ENCODE measurements around the gene ELOVL2.

DNA sequence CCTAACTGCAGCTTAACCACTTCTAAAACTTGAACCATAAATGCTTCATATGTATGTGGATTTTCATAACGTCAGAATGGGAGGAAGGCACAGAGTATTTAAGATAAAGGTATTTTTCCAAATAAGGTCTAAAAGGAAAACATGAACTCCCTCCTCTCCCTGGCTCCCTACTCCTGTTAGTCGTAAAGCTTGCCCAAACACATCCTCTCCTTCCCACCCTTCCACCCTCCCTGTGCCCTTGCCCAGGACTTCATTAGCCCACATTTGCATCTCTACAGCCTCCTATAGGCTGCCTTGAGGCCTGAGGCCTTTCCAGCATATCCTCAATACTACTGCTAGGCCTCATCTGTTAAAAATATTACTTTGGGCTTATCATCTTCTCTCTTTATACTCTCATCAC, 32.4 kb upstream of the ELOVL2 start:
- TF ChIP-seq, protein P1, sequence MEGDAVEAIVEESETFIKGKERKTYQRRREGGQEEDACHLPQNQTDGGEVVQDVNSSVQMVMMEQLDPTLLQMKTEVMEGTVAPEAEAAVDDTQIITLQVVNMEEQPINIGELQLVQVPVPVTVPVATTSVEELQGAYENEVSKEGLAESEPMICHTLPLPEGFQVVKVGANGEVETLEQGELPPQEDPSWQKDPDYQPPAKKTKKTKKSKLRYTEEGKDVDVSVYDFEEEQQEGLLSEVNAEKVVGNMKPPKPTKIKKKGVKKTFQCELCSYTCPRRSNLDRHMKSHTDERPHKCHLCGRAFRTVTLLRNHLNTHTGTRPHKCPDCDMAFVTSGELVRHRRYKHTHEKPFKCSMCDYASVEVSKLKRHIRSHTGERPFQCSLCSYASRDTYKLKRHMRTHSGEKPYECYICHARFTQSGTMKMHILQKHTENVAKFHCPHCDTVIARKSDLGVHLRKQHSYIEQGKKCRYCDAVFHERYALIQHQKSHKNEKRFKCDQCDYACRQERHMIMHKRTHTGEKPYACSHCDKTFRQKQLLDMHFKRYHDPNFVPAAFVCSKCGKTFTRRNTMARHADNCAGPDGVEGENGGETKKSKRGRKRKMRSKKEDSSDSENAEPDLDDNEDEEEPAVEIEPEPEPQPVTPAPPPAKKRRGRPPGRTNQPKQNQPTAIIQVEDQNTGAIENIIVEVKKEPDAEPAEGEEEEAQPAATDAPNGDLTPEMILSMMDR (IDR thresholded peaks at IDR 0.05), result no peak
- no peak for TF ChIP-seq POLR2A (IDR thresholded peaks at IDR 0.05)
- TF ChIP-seq EP300 (IDR thresholded peaks at IDR 0.05), result no peak
